Effector memory CD4-positive, alpha-beta T cell (primary cell): Measurements from ENCODE around the gene FOXJ1.
A peak's percentile ranks its signal among the peaks of the same experiment; 100 is the strongest.

Experiments used
- DNase-seq, 3 donors: peaks; one replicate each; pipeline ENCODE4 v3.0.0-alpha.2; 2020
- H3K27ac ChIP-seq: 2 replicates; pipeline ENCODE4 v1.7.0; 2013; ENCODE audit warnings: mild to moderate bottlenecking, low read length, moderate library complexity; ENCODE audit not compliant: insufficient read depth, poor library complexity, severe bottlenecking
- H3K27me3 ChIP-seq: replicated peaks from 2 replicates; pipeline ENCODE4 v1.7.0; 2013; ENCODE audit warnings: mild to moderate bottlenecking, low read length; ENCODE audit not compliant: insufficient read depth, control insufficient read depth, poor library complexity, severe bottlenecking
- H3K36me3 ChIP-seq: 2 replicates; pipeline ENCODE4 v1.7.0; 2013; ENCODE audit warnings: mild to moderate bottlenecking, low read length, moderate library complexity; ENCODE audit not compliant: control insufficient read depth, insufficient read depth
- H3K4me1 ChIP-seq: 2 replicates; pipeline ENCODE4 v1.7.0; 2013; ENCODE audit warnings: low read length, mild to moderate bottlenecking; ENCODE audit not compliant: control insufficient read depth, insufficient read depth, poor library complexity, severe bottlenecking
- H3K4me3 ChIP-seq: 2 replicates; pipeline ENCODE4 v1.7.0; 2013; ENCODE audit warnings: low read length, low read depth, mild to moderate bottlenecking; ENCODE audit not compliant: insufficient read depth, poor library complexity, severe bottlenecking
- H3K9me3 ChIP-seq: 2 replicates; pipeline ENCODE4 v1.7.0; 2013; ENCODE audit warnings: mild to moderate bottlenecking, low read length, moderate library complexity; ENCODE audit not compliant: control insufficient read depth

Gene FOXJ1

DNA sequence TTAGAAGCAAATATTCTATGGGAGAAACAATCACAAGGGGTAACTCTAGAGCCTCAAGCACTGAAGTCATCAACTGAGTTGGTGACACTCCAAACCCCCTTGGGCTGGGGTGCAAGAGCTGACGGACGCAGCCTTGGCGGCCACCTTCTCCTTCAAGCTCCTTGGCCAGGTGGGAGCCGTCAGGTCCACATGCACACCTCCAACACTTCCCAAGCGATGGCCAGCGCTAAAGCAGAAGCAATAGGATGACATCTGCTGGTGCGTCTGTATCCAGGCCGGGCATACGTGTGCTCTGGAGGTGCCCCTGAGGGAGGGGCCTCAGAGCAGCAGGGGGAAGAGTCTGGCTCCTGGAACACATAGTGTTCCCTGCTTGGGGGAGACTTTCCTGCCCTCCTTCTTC lies 12.2 kb upstream of the FOXJ1 start:
- H3K27me3 ChIP-seq = no peaks in the 10 kb centered on the region
- H3K9me3 ChIP-seq = no peaks in the 10 kb centered on the region
- DNase-seq = no peak
- peaks cover 34% of the 10 kb centered on the region for H3K36me3 ChIP-seq
- no peak overlapping the region for H3K27ac ChIP-seq
- no peak overlapping the region for H3K4me3 ChIP-seq
- peaks cover 17% of the 10 kb centered on the region for H3K4me1 ChIP-seq

DNA sequence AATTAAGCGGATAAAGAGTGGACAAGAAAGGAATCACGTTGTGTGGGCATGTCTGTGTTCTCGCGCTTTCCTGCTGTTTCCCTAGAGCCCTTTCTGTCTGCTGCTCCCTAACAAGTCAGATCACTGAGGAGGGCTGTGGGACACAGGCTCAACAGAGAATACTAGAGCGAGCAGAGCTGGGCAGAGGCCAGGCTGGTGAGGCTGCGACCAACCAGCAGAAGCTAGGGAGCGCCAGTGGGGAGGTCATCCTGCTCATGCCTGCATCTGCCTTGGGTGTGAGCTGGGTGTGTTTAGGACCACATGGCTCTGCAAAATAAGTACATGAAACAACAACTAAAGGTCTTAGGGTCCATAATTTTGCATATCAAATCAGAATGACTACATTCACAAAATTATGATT lies 11.5 kb upstream of the FOXJ1 start:
- no peak for DNase-seq
- Histone ChIP-seq H3K27ac (peak overlapping the region; percentile 29), H3K36me3 (peaks cover 28% of the 10 kb centered on the region), H3K4me3 (no peak overlapping the region), H3K27me3 (no peaks in the 10 kb centered on the region), H3K4me1 (peaks cover 17% of the 10 kb centered on the region), H3K9me3 (no peaks in the 10 kb centered on the region)

DNA sequence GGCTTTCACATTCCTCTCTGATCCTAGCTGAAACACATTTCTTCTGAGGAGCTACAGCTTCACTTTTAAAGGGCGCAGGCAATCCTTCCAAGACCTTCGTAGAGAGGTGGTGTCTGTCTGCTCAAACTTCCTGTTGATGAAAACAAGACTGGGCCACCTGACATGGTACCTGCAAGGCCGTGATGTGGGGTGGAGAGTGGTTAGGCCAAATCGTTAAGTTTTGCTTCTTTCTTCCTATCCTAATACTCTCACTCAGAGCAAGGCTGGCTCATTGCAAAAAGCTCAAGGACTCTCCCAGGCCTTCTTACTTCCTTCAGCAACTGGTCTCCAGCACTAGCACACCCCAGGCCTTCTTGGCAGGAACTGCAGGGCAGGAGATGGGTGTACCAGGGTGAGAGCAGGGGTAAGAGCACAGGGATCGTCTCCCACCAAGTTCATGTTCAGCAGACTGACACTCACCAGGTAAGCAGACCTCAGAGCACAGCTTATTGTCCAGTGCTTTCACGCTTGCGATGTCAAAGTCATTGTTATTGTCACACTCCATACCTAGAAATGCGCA lies 10.9 kb upstream of the FOXJ1 start:
- H3K27me3 ChIP-seq = no peaks in the 10 kb centered on the region
- peaks cover 17% of the 10 kb centered on the region for H3K4me1 ChIP-seq
- peaks cover 22% of the 10 kb centered on the region for H3K36me3 ChIP-seq
- H3K9me3 ChIP-seq = no peaks in the 10 kb centered on the region
- no peak overlapping the region for H3K4me3 ChIP-seq
- peak overlapping the region; percentile 29 for H3K27ac ChIP-seq
- DNase-seq = peak in 1 of 3 donors; percentile 16

DNA sequence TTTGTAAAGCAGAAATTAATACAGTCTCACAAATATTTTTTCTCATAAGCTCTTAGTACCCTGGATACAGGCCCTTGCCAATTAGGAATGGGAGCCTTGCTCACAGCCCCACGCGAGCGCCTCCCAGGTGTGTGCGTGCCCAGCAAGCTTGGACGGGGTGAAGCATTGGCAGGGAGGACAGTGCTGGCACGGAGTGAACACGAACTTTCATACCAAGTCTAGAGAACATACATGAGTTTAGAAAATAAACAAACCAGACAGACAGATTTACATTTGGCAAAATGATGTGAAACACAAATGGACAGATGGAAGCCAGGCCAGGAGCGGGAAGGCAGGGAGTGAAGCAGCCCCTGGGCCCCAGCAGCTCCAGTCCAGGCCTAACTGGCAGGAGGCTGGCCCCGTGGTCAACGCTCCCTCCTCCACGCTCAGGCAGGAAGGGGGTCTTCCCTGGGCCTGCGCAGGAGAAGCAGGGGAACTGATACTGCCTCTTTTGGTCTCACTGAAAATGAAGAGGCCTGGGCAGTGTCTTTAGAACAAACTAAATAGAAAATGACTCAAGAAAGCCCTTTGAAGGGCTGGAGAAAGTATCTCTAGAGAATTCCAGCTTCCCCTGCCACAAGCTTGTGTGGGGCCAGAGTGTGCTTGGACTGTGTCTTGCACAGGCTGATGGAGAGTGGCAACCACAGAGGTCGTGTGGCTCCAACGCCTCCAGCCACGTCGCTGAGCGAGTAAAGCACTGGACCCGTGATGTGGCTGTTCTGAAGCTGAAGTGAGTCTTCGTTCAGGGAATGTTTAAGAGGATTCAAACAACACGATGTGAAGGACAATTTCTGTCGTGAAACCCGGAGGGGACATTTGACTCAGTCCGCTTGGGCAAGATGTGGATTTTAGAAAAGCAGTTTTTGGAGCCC lies 9.9 kb upstream of the FOXJ1 start:
- Histone ChIP-seq H3K36me3 (peaks cover 18% of the 10 kb centered on the region), H3K27ac (no peak overlapping the region), H3K4me3 (no peak overlapping the region), H3K9me3 (no peaks in the 10 kb centered on the region), H3K4me1 (peaks cover 24% of the 10 kb centered on the region), H3K27me3 (no peaks in the 10 kb centered on the region)
- DNase-seq = no peak

DNA sequence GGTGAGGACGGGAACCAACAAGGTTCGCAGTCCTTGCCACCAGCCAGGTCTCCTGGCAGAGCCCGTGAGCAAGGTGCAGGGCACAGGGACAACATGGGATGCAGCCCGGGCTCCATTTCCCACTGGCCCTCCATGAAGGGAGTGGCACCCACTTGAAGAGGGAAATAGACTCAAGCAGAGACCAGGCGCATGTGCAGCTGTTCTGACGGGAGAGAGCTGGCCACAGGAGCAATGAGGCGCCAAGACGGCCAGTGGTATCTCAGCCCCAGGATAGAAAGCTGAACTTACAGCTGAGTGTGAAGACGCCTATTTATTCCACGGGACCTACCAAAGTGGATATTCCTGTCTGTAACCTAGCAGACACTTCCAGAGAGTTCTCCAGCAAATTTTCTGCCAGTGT lies 8.2 kb upstream of the FOXJ1 start:
- no peak overlapping the region for H3K4me3 ChIP-seq
- peaks cover 8% of the 10 kb centered on the region for H3K36me3 ChIP-seq
- no peaks in the 10 kb centered on the region for H3K9me3 ChIP-seq
- no peaks in the 10 kb centered on the region for H3K27me3 ChIP-seq
- DNase-seq = no peak
- H3K4me1 ChIP-seq = peaks cover 40% of the 10 kb centered on the region
- no peak overlapping the region for H3K27ac ChIP-seq

DNA sequence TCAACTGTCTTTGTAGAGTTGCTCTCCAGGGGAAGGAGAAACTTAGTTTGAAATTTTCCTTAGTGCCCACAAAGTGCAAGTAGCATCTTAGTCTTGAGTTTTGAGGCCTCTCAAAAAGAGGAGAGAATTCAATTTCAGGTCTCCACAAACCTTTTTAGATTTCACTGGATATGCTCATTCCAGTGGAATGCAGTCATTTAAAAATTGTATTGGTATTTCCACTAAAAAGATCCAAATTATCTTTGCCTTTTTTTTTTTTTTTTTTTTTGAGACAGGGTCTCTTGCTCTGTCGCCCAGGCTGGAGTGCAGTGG lies 6.9 kb upstream of the FOXJ1 start:
- Histone ChIP-seq H3K4me1 (peaks cover 51% of the 10 kb centered on the region), H3K27me3 (no peaks in the 10 kb centered on the region), H3K9me3 (no peaks in the 10 kb centered on the region), H3K27ac (no peak overlapping the region), H3K36me3 (peaks cover 8% of the 10 kb centered on the region), H3K4me3 (no peak overlapping the region)
- no peak for DNase-seq

DNA sequence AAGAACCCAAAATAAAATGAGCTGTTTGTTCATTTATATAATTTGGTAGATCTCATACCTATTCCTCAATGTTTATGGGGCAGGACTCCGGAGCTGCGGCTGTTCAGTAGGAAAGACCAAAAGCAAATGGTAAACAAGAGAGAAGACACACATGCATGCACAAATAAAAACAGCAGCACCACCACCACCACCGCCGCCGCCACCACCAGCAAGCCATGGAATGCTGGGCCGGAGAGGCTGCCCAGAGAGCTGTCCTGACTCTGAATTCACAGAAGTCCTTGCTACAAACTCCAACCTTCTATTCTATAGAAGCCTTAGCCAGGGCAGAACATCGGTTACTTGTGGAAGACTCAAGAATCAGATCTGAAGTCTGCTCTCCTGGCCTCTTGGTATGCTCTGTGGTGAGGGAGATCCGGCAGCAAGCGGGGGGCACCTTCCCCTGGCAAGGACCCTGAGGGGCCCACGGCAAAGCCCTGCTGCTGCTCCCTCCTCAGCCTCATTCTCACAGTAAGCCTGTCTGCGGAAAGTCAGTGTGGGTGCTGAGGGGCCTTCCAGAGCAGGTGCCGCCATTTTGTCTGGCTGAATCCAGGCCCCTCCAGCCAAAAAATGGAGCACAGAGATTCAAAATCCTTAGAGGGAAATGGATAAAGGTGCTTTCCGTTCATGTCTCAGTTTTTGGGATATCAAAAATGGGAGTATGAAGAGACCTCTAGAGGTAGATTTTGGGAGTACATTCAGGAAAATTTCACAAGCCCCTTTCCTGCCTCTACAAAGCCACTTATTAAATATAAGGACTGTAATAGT lies 6.4 kb upstream of the FOXJ1 start:
- no peaks in the 10 kb centered on the region for H3K27me3 ChIP-seq
- peaks cover 50% of the 10 kb centered on the region for H3K4me1 ChIP-seq
- no peak for DNase-seq
- no peak overlapping the region for H3K4me3 ChIP-seq
- no peaks in the 10 kb centered on the region for H3K9me3 ChIP-seq
- H3K27ac ChIP-seq = peak overlapping the region; percentile 75
- H3K36me3 ChIP-seq = peaks cover 8% of the 10 kb centered on the region

DNA sequence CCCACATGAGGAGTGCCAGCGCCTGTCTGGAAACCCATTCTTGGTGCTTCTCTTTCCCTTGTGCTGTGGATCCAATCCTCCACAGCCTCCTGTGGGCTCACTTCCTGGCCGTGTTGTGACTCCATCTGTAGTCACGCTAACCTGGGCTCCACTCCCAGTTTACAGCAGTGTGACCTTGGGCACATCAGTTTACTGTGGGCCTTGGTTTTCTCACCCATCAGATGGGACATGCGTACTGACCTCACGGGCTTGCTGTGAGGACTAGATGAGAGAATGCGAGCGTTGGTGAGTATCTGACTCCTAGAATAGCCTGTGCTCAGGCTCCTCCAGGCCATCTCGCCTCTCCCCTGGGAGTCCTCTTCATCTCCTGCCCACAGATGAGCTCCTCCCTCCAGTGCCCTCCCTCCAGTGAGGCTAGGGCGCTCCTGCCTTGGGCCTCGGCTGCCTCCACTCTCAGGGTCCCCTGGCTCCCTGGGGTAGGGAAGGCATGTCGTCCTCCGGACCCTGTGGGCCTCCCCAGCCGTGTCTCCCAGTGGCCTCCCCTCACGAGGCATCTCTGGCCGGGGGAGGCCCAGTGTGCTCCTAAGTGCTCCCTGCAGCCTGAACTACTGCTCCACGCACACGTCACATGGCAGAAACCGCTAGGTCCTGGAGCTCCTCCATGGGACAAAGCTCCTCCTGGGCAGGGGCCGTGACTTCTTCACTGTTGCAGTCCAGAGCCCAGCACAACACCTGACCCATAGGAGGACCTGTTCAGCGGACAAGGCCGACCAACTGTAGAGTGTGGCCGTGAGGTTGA lies 5.2 kb upstream of the FOXJ1 start:
- H3K4me3 ChIP-seq = no peak overlapping the region
- peaks cover 49% of the 10 kb centered on the region for H3K4me1 ChIP-seq
- H3K9me3 ChIP-seq = no peaks in the 10 kb centered on the region
- H3K27me3 ChIP-seq = no peaks in the 10 kb centered on the region
- no peak for DNase-seq
- H3K27ac ChIP-seq = peak overlapping the region; percentile 75
- peaks cover 7% of the 10 kb centered on the region for H3K36me3 ChIP-seq

DNA sequence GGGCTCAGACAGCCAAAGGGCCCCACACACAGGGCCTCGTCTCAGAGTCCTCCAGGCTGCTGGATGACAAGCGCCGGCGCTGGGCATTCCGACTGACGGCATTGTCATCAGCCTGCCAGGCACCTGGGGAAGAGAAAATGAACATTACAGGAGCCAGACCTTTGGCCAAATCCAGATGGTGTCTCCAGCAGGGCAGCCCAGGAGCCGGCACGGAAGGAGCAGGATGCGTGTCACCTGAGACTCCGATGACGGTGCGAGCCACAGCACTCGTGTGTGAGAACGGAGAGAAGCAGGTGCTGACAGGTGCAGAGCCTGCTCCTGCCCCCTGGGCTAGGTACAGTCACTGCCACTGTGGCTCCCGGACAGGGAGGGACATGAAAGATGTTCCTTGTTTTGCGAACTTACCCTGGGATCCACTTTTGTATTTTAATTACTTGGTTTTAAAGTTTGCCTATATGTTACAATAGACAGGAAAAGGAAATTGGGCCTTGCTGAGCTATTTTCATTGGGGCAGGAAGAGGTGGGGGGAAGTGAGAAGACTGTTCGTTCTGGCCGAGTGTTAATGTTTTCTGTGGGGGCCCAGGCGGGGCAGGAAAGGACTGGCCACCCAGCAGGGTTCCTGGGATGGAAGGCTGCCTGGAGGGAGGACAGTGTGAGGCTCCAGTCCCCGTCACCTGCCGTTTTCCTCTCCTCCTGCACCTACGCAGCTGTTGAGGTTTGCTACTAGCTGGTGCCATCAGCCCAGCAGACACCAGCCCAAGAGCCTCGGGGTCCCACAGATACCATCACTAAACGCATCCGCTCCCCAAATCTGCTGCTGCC lies 4.4 kb upstream of the FOXJ1 start:
- Histone ChIP-seq H3K9me3 (no peaks in the 10 kb centered on the region), H3K27ac (peak overlapping the region; percentile 75), H3K27me3 (peaks cover 5% of the 10 kb centered on the region), H3K36me3 (no peaks in the 10 kb centered on the region), H3K4me1 (peaks cover 56% of the 10 kb centered on the region), H3K4me3 (no peak overlapping the region)
- peak; percentile 24 to 44 (median 36) for DNase-seq
